Pancreas (tissue), 10 donors: ENCODE results near the gene SPDYC. TPM values are rescaled to one million over a fixed set of nuclear protein-coding genes. Genes with fewer than 3 reads are reported as not detected.

Experiments
- ATAC-seq, 4 donors: fragments of 200-7000 bp; cut with Tn5 transposase; one replicate each; pipeline versions ENCODE4 v1.8.0 to v1.9.1; 2020; ENCODE audit warnings: mild to moderate bottlenecking in 4 of 4, moderate library complexity in 4 of 4
- DNase-seq, 6 donors: peaks; one replicate each; pipeline ENCODE4 v3.0.0-alpha.2; 2020
- FAIRE-seq: peaks from 2 replicates; lab custom pipeline; 2012; peaks lifted over from hg19 to GRCh38; lab: Jason Lieb, UNC
- H3K27ac ChIP-seq, 4 donors: fragments of 200-600 bp; sonication (generic); 1 replicate in 3 of 4; 2 replicates in 1 of 4; pipeline versions ENCODE4 v1.5.0 to v1.8.0; 2020
- H3K27me3 ChIP-seq, 4 donors: fragments of 200-600 bp; one replicate each; pipeline ENCODE4 v1.8.0; 2021
- H3K36me3 ChIP-seq, 3 donors: fragments of 200-600 bp; sonication (generic) in 1 of 3; one replicate each; pipeline versions ENCODE4 v1.5.0 to v1.8.0; 2020 to 2021
- H3K4me1 ChIP-seq, 3 donors: fragments of 200-600 bp; one replicate each; pipeline ENCODE4 v1.8.0; 2021
- H3K4me3 ChIP-seq, 4 donors: fragments of 200-600 bp; sonication (generic) in 2 of 4; one replicate each; pipeline versions ENCODE4 v1.5.0 to v1.8.0; 2020 to 2021
- H3K9me3 ChIP-seq, 4 donors: fragments of 200-600 bp; one replicate each; pipeline ENCODE4 v1.8.0; 2021
- CTCF ChIP-seq, 4 donors: fragments of 200-600 bp; sonication (generic) in 3 of 4; IDR thresholded peaks; one replicate each; pipeline versions ENCODE4 v1.5.0 to v1.8.0; 2021; ENCODE audit warnings: antibody characterized with exemption in 4 of 4
- WGBS, 2 donors: extraction: QIAGEN DNeasy Blood & Tissue Kit; methylation state at CpG; one replicate each; pipeline ENCODE4 v1.1.7; 2013; 5-methylcytosine and 5-hydroxymethylcytosine counted together
- intact Hi-C, 3 donors: fragments of 100-400 bp; cut with DNase I; formaldehyde crosslinking; loops; one replicate each; pipeline versions ENCODE4 v1.11.1 to v1.14.2; 2022
- polyA plus RNA-seq, 2 donors: library from polyadenylated mRNA; stranded (reverse); fragments of 200-250 nt; gene quantifications; one replicate each; pipeline ENCODE4 v1.2.3, GENCODE V29; 2013
- total RNA-seq, 6 donors: library from RNA; stranded (reverse); fragmentation: NEBNext Ultra II Directional in 4 of 6; extraction: Animal tissue kit (Norgen Biotek cat#: 25700) in 4 of 6; gene quantifications; one replicate each; pipeline versions ENCODE4 v1.2.1 to v1.2.4, GENCODE V29; 2021 to 2023
- donor health status: healthy with polysubstance abuse.
- donor health status: DM: no; HTN: no; CAD: no; lungs with moderate emphysema.
- donor health status: DM: no; HTN: no; CAD: no.
- donor health status: control.
- donor health status: control.
- donor health status: Bipolar disorder and iron deficiency.
- donor health status: DM: yes; HTN: yes; CAD: no.
- donor health status: DM: no; HTN: no; CAD: no.
- donor health status: DM: no; HTN: no; CAD: no.
- donor health status: DM: yes; HTN: yes; CAD: no.

Gene SPDYC
- total and polyA plus RNA-seq, 8 donors = 0.14 TPM; not detected in 7

- DNase-seq (peak in 1 of 6 donors; percentile 18), ATAC-seq (no peak), FAIRE-seq (no peak)
- Histone ChIP-seq H3K27me3 (no peaks in the 10 kb centered on the region), H3K36me3 (peaks cover 6 to 61% (median 43%) of the 10 kb centered on the region in 3 donors), H3K4me1 (peaks cover 14 to 32% (median 26%) of the 10 kb centered on the region in 3 donors), H3K9me3 (no peaks in the 10 kb centered on the region), H3K27ac (no peak overlapping the region), H3K4me3 (peak overlapping the region in 2 of 4 donors; percentile 70 to 78)
- intact Hi-C loops = loop anchor here in 2 of 3 donors (5.0 kb wide), 1 partner anchor 50 kb away; the partner anchor contains the start of gene CAPN1 (in 2 of the 2)
- TF ChIP-seq CTCF (IDR thresholded peaks at IDR 0.05) = no peak
- 41 to 46% methylated on average over 6 of the region's 6 CpGs for WGBS, 2 donors
Observed at GRCh38 chr11:65131895-65132237, 38.2 kb upstream of the SPDYC start.

DNA sequence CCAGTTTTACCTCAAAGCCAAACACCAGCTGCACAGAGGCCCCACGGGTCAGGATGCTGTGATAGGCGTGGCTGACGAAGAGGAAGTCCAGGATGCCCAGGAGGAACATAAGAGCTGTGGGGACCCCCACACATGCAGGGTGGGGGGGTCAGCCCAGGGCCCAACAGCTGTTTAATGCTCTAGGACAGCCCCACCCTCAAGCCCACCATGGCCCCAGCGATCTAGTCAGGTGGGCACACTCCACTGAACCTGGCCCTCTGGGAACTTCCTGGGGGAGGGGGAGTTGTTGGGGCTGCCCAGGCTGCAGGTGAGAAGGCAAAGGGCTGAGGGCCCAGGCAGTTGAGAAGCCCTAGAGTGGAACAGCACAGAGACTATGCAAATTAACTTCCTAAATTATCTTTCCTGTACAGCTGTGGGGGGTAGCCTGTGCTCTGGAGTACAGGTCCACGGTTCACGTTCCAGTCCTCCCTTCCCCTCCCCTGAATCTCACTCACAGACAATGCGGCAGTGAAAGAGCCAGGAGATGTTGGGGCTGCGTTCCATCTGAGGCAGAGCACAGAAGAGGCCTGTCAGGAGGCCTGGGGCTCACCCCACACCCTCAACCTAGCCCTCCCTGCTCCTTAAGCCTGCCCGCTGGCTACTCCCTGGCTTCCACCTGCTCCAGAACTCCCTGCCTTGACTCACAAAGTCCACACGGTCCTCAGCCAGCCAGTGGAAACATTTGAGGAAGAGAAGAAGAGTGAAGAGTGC lies 37.6 kb upstream of the SPDYC start:
- intact Hi-C loops = loop anchor here in 2 of 3 donors (5.0 kb wide), 1 partner anchor 50 kb away; the partner anchor contains the start of gene CAPN1 (in 2 of the 2)
- peak overlapping the region in 3 of 4 donors; percentile 70 to 87 (median 78) for H3K4me3 ChIP-seq
- peak in 2 of 6 donors; percentile 9 to 58 for DNase-seq

GRCh38 chr11:65132988-65133700 lies 36.9 kb upstream of the SPDYC start:
- H3K9me3 ChIP-seq = no peaks in the 10 kb centered on the region
- H3K4me3 ChIP-seq = peak overlapping the region; percentile 70 to 93 (median 82)
- H3K36me3 ChIP-seq = peaks cover 6 to 50% (median 31%) of the 10 kb centered on the region in 3 donors
- ATAC-seq = peak; percentile 38 to 55 (median 46)
- peak overlapping the region; percentile 99 to 100 (median 99) for H3K27ac ChIP-seq
- no peaks in the 10 kb centered on the region for H3K27me3 ChIP-seq
- no peak for TF ChIP-seq CTCF (IDR thresholded peaks at IDR 0.05)
- H3K4me1 ChIP-seq = peaks cover 14 to 32% (median 26%) of the 10 kb centered on the region in 3 donors
- FAIRE-seq = no peak
- 17 to 19% methylated on average over 18 of the region's 18 CpGs for WGBS, 2 donors
- peak; percentile 80 to 94 (median 86) for DNase-seq
- intact Hi-C loops = loop anchor here in 2 of 3 donors (5.0 kb wide), 1 partner anchor 49 kb away; the partner anchor contains the start of gene CAPN1 (in 2 of the 2)

More for the DNA sequence above, 37.6 kb upstream of the SPDYC start:
- ATAC-seq (no peak), FAIRE-seq (no peak)
- Histone ChIP-seq H3K27me3 (no peaks in the 10 kb centered on the region), H3K4me1 (peaks cover 14 to 32% (median 26%) of the 10 kb centered on the region in 3 donors), H3K36me3 (peaks cover 6 to 58% (median 38%) of the 10 kb centered on the region in 3 donors), H3K9me3 (no peaks in the 10 kb centered on the region), H3K27ac (peak overlapping the region in 2 of 4 donors; percentile 7 to 99)
- WGBS, 2 donors = 37 to 44% methylated on average over 10 of the region's 10 CpGs
- TF ChIP-seq CTCF (IDR thresholded peaks at IDR 0.05) = no peak

DNA sequence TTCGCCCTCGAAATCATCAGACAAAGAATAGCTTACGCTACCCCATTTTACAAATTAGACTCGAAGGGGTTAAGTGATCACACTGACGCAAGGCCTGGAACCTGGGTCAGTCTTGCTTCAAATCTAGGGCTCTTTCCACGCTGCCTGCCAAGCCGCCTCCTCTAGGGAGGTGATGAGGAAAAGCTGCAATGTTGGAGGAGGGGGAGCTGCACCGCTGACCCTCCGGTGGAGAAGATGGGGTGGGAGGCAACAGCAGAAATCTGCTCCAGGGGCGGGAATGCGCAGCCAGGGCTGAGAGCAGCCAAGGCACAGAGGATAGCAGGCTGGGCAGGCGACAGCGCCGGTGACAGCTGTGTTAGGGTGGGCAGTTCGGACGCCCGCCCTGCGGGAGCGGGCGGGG lies 36.3 kb upstream of the SPDYC start:
- ATAC-seq (peak in 3 of 4 donors; percentile 1 to 7 (median 2)), FAIRE-seq (no peak), DNase-seq (peak in 4 of 6 donors; percentile 57 to 64 (median 60))
- Histone ChIP-seq H3K4me3 (peak overlapping the region; percentile 70 to 93 (median 82)), H3K36me3 (peaks cover 3 to 45% (median 29%) of the 10 kb centered on the region in 3 donors), H3K27ac (peak overlapping the region; percentile 99 to 100 (median 99)), H3K4me1 (peaks cover 14 to 32% (median 26%) of the 10 kb centered on the region in 3 donors), H3K27me3 (no peaks in the 10 kb centered on the region), H3K9me3 (no peaks in the 10 kb centered on the region)
- intact Hi-C loops = loop anchor here in 2 of 3 donors (5.0 kb wide), 1 partner anchor 49 kb away; the partner anchor contains the start of gene CAPN1 (in 2 of the 2)
- no peak for TF ChIP-seq CTCF (IDR thresholded peaks at IDR 0.05)
- WGBS, 2 donors = 0 to 1% methylated on average over 20 of the region's 20 CpGs
